Fibroblast of skin of scalp (primary cell): ENCODE measurements around the gene CSMD2.
A peak's percentile ranks its signal among the peaks of the same experiment; 100 is the strongest.

Experiments used
- DNase-seq: peaks from one replicate; pipeline ENCODE4 v3.0.0-alpha.2; 2013

CSMD2 gene

DNA sequence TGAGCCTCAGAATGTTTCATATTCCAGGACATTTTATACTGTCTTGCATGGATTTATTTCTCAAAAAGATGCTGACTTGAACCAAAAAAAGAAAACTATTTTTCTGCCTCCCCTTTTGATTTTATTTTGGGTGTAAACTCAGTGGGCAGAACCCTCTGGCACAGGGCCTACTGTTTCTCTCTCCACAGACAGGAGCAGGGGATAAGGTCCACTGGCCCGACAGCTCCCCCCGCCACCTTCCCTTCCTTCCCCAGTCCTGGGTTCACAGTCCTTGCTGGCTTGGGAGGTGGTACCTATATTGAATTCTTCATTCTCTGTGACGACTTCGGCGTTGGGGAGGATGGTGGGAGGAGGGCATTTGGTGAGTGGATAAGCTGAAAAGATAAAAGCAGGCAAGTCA is 578.2 kb downstream of the CSMD2 start:
- no peak for DNase-seq

DNA sequence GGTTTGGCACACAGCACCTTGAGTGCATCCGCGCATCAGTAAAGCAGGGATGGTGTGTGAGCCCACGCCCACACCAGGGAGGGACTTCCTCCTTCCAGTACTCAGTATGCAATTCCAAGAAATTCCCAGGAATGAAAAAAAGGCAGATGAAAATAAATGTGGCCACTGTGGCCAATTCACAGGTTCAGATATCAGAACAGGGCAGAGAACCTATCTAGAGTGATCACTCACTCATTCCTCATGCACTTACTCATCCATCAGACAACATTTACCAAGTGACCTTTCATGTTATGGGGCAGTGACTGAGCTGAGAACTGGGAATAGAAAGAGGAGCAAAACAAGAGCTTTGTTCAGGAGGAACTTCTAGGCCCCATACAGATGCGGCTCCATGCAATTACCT is 578.9 kb downstream of the CSMD2 start:
- DNase-seq, result peak; percentile 57

DNA sequence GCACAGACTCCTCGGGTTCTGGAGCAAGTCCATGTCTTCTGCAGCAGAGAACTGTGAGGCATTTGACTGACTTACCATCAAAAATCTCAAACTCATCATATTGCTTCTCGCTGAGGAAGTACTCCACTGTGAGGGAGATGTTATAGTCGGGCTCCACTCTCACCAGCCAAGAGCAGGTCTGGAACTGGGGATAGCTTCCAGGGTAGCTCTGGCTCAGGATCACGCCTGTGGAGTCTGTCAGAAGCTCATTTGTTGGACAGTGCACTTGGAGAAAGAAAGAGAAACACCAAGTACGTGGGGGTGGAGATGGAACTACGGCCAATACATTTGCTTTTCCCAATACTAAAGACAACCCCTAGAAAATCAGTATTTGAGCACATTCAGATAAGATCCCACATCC is 581.5 kb downstream of the CSMD2 start:
- no peak for DNase-seq

GRCh38 chr1:33578557-33579448 is 586.2 kb downstream of the CSMD2 start:
- DNase-seq, result no peak

GRCh38 chr1:33577663-33578062 is 587.4 kb downstream of the CSMD2 start:
- DNase-seq, result no peak

- DNase-seq, result no peak
These were observed 588.0 kb downstream of the CSMD2 start for GRCh38 chr1:33576821-33577599.

DNA sequence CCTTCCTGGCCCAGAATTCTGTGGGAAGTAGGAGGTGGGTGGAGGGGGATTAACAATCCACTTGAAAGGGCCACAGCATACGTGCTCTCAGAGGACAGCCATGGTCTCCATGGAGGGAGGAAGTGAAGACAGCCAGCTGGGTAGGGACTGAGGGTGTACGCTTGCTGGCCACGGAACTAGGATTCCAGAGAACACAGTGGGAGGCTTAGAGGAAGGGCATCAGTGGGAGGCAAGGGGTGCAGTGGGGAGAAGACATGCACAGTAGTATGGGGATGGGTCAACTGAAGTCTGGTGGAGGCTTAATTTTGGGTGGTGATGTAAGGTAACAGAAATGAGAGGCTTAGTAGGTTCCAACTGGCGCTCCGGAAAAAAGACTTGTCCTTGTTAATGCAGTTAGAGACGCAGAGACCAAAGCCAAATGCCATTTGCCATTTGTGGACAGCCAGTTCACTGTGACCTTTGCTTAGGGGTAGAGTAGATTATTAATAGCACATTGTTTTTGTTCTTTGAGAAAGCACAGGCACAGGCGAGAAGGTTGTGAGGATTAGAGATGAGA is 589.6 kb downstream of the CSMD2 start:
- no peak for DNase-seq

DNA sequence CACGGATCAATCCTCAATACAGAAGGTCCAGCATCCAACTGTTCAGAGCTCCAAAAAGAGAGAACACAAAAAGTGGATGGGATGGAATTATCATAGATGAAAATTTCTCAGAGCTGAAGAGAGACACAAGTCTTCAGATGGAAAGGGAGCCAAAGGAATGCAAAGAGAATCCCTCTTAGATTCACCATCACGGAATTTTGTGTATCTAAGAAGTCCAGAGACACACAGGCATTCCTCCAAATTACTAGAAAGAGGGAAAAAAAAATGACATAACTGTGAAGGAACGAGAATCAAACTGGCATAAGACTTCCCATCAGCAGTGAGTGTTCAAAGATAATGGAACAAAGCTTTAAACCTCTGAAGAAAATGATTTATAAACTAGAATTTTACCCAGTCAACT is 591.4 kb downstream of the CSMD2 start:
- DNase-seq, result peak; percentile 34

GRCh38 chr1:33572387-33572786 is 592.6 kb downstream of the CSMD2 start:
- DNase-seq, result no peak

- no peak for DNase-seq
These were observed 595.7 kb downstream of the CSMD2 start for GRCh38 chr1:33569331-33569730.

- DNase-seq, result no peak
These were observed 601.3 kb downstream of the CSMD2 start for GRCh38 chr1:33563699-33564098.

- no peak for DNase-seq
These were observed 602.5 kb downstream of the CSMD2 start for GRCh38 chr1:33562563-33562962.

- DNase-seq, result no peak
These were observed 603.5 kb downstream of the CSMD2 start for GRCh38 chr1:33561576-33561975.

GRCh38 chr1:33560680-33561079 is 604.4 kb downstream of the CSMD2 start:
- DNase-seq, result peak; percentile 9

DNA sequence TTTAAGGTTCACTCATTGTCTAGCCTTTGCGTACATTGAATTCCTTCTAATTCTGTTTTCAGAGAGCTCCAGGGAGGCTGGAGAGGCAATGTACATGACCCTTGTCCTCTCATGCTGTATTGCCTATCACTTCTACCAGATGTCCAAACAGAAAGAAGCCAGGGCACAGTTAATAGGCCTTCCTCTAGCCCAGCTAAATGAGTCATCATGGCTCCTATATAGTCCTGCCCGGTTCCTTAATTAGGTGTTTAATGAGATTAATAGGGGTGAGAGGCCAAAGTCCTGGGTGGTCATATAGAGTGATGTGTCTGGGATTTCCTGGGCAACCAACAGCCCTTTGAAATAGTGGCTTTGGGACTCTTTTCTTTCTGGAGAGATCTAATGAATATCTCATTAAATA is 616.3 kb downstream of the CSMD2 start:
- no peak for DNase-seq

DNA sequence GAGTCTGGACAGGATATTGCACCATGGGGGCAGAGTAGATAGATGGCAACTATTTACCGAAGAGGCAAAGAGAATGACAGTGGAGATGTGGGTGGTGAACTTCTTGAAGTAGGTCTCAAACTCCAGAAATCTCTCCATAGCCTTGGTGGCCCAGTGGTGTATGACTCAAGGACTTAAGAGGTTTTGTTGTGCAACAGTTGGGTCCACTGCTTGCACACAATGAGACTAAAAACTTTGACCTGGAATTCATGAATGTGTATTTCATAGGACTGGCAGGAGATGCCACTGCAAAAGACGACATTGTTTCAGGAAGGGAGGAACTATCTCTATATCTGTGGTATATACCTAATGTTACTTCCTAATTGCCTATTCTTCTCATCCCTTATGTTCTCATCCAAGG is 616.7 kb downstream of the CSMD2 start:
- DNase-seq, result no peak

DNA sequence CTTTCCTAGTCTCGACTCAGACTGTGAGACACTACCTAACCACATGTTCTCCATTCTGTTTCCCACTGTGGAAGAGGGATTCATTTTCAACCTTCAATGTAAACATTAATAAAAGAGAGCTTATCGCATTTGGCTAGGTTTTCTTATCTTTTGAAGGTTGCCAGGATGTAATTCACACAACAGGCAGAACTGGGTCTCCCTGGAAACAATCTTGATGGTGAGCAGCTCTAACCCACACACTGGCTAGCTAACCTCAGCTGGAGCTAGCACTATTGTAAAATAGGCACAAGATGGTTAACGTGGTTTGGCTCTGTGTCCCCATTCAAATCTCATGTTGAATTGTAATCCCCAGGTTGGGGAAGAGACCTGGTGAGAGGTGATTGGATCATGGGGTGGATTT is 617.5 kb downstream of the CSMD2 start:
- no peak for DNase-seq

- no peak for DNase-seq
These were observed 623.1 kb downstream of the CSMD2 start for GRCh38 chr1:33541966-33542365.

DNA sequence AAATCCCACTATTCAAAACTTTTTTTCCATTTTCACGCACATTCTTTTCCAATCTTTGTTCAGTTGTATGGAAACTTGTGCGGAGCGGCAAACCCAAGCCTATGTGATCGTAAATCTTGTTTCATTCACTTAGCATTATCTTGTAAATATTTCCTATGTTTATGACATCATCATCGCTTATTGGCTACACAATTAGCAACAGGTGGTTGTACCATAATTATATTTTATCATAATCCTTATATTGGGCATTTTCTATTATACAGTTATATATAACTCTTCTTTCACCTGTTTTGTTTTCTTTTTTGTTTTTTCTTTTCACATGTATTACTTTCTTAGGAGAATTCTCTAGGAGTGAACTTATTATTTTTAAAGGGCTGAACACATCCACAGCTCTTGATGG is 627.1 kb downstream of the CSMD2 start:
- no peak for DNase-seq

DNA sequence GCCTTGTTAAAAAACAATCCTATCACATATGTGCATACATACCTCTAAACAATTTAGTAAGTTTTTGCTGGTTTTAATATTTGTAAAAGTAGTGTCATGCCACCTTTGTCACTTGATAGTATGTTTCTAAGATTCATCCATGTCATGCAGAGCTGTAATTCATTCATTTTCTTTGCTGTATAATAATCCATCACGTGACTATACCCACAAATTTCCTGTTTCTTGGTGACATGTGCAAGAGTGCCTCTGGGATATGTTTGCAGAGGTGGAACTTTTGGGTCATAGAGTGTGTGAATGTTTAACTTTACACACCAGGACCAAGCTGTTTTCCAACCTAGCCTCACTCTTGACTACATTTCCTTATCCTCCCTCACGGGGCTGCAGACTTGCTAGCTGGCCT is 629.7 kb downstream of the CSMD2 start:
- DNase-seq, result no peak

GRCh38 chr1:33532936-33533335 is 632.1 kb downstream of the CSMD2 start:
- DNase-seq, result no peak

DNA sequence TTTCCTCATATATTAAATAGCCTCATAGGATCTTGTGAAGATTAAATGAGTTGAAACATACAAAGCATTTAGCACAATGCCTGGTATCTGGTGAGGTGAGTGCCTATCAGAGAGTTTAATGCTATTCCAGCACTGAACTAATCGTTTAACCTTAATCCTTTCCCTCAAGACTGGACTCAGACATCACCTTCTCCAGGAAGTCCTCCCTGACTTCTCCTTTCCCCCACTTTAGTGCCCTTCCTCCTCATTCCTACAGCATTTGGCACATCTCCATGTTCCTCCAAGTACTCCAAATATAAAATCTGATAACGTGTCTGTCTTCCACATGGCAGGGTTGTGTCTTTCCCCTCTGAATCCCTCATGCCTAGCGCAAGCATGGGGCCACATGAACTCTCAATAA is 632.8 kb downstream of the CSMD2 start:
- DNase-seq, result no peak

DNA sequence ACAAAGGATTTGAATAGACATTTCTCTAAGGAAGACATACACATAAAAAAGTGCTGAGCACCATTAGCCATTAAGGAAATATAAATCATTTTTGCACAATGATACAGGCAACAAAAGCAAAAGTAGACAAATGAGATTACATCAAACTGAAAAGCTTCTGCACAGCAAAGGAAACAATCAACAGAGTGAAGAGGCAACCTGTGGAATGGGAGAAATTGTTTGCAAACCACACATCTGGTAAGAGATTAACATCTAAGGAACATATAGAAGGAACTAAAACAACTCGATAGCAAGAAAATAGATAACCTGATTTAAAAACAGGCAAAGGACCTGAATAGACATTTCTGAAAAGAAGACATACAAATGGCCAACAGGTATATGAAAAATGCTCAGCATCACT is 635.1 kb downstream of the CSMD2 start:
- no peak for DNase-seq

GRCh38 chr1:33527934-33528333 is 637.1 kb downstream of the CSMD2 start:
- DNase-seq, result no peak
